HL-60 (cell line): Measurements from ENCODE around the gene MACROD2.

ENCODE experiments used
- DNase-seq, 2 experiments: peaks; one replicate each; pipeline ENCODE4 v3.0.0-alpha.2; 2010 to 2020; ENCODE audit warnings: low read depth in 1 of 2, low spot score in 1 of 2
- H3K27ac ChIP-seq: fragments of 250-450 bp; sonication (Bioruptor Pico); replicated peaks from 2 replicates; pipeline ENCODE4 v1.5.1; 2020; ENCODE audit warnings: mild to moderate bottlenecking, moderate library complexity
- H3K27me3 ChIP-seq: fragments of 250-450 bp; sonication (Bioruptor Pico); 2 replicates; pipeline ENCODE4 v1.5.1; 2021; ENCODE audit warnings: mild to moderate bottlenecking, moderate library complexity; ENCODE audit not compliant: insufficient read depth, poor library complexity, severe bottlenecking
- H3K4me3 ChIP-seq: replicated peaks from 2 replicates; pipeline ENCODE4 v1.5.1; 2011; ENCODE audit warnings: mild to moderate bottlenecking, control low read depth, low read length; ENCODE audit not compliant: insufficient read depth
- GABPA ChIP-seq: IDR thresholded peaks from 2 replicates; pipeline ENCODE4 v1.6.1; 2012; ENCODE audit warnings: low read depth
- POLR2AphosphoS5 ChIP-seq: IDR thresholded peaks from 2 replicates; pipeline ENCODE4 v1.6.1; 2012; ENCODE audit warnings: low read depth
- SPI1 ChIP-seq: IDR thresholded peaks from 2 replicates; pipeline ENCODE4 v1.6.1; 2012; ENCODE audit warnings: low read depth, mild to moderate bottlenecking, borderline replicate concordance
- TF ChIP-seq, protein P1 (sequence below): IDR thresholded peaks from one replicate; pipeline ENCODE4 v1.5.1; 2011; ENCODE audit warnings: low read length, control low read depth, inconsistent platforms; ENCODE audit not compliant: insufficient read depth
- TF ChIP-seq, protein P2 (sequence below): IDR thresholded peaks from 2 replicates; pipeline ENCODE4 v1.6.1; 2012; ENCODE audit warnings: low read depth; ENCODE audit not compliant: insufficient replicate concordance

The MACROD2 gene

DNA sequence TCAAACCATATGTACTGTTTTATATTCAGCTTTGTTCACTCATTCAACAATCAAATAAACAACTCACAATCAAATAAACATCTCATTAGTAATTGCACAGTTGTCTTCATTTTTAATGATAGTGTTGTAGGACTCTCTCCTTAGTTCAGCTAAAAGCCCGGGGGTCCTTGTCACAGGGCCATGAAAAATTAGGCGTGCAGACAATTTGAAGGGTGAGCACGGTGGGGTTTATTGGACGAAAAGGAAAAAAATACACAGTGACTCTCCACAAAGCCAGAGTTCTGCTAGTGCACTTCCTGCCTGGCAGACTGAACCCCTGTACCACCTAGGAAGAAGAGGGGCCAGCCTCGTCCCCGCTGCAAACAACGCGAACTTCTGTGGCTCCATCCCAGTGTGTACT, 599.7 kb downstream of the MACROD2 start:
- DNase-seq = no peak
- Histone ChIP-seq H3K27ac (no peak overlapping the region), H3K4me3 (no peak overlapping the region), H3K27me3 (no peaks in the 10 kb centered on the region)
- no peak for TF ChIP-seq GABPA
- TF ChIP-seq, protein P1, sequence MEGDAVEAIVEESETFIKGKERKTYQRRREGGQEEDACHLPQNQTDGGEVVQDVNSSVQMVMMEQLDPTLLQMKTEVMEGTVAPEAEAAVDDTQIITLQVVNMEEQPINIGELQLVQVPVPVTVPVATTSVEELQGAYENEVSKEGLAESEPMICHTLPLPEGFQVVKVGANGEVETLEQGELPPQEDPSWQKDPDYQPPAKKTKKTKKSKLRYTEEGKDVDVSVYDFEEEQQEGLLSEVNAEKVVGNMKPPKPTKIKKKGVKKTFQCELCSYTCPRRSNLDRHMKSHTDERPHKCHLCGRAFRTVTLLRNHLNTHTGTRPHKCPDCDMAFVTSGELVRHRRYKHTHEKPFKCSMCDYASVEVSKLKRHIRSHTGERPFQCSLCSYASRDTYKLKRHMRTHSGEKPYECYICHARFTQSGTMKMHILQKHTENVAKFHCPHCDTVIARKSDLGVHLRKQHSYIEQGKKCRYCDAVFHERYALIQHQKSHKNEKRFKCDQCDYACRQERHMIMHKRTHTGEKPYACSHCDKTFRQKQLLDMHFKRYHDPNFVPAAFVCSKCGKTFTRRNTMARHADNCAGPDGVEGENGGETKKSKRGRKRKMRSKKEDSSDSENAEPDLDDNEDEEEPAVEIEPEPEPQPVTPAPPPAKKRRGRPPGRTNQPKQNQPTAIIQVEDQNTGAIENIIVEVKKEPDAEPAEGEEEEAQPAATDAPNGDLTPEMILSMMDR = no peak
- TF ChIP-seq, protein P2, sequence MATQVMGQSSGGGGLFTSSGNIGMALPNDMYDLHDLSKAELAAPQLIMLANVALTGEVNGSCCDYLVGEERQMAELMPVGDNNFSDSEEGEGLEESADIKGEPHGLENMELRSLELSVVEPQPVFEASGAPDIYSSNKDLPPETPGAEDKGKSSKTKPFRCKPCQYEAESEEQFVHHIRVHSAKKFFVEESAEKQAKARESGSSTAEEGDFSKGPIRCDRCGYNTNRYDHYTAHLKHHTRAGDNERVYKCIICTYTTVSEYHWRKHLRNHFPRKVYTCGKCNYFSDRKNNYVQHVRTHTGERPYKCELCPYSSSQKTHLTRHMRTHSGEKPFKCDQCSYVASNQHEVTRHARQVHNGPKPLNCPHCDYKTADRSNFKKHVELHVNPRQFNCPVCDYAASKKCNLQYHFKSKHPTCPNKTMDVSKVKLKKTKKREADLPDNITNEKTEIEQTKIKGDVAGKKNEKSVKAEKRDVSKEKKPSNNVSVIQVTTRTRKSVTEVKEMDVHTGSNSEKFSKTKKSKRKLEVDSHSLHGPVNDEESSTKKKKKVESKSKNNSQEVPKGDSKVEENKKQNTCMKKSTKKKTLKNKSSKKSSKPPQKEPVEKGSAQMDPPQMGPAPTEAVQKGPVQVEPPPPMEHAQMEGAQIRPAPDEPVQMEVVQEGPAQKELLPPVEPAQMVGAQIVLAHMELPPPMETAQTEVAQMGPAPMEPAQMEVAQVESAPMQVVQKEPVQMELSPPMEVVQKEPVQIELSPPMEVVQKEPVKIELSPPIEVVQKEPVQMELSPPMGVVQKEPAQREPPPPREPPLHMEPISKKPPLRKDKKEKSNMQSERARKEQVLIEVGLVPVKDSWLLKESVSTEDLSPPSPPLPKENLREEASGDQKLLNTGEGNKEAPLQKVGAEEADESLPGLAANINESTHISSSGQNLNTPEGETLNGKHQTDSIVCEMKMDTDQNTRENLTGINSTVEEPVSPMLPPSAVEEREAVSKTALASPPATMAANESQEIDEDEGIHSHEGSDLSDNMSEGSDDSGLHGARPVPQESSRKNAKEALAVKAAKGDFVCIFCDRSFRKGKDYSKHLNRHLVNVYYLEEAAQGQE = no peak

DNA sequence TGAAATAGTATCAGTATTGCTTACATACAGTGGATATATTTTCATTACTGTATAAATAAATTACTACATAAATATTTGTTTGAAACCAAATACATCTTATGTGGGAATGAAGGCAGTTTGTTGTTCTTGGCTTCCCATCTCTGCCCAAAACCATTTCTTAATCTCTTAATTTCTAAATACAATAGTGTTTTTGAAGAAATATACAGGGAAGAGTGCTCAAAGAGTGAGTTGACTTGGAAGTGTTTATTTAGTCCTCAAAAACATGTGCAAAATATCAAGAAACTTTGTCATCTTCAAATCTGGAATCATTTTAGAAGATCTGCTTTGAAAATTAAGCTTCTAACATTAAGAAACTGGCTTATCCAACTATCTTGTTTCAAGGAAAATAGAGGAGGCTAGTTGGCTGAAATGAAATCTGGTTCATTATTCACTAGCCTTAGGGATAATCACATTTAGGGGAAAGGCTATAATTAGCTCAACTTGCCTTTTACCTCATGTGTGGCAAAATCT, 601.9 kb downstream of the MACROD2 start:
- Histone ChIP-seq H3K27me3 (no peaks in the 10 kb centered on the region), H3K27ac (no peak overlapping the region), H3K4me3 (no peak overlapping the region)
- TF ChIP-seq, protein P1 = no peak
- TF ChIP-seq GABPA = no peak
- TF ChIP-seq SPI1 = no peak
- no peak for TF ChIP-seq POLR2AphosphoS5
- no peak for DNase-seq

DNA sequence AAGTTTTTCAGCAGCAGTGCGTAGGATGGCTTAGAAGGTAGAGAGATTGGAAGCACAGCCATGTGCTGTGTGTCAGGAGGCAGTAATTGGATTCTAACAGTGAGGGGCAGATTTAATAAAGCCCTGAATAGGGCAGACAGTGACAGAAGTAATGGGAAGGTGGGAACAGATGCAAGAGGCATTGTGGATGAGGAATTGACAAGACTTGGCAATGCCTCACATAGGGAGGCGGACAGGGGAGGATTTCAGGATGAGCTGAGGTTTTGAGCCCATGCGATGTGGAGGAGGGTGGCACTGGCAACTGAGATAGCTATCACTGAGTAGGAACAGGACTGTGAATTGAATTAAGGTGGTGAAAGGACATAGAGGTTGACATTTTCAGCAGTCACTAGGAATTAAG, 604.3 kb downstream of the MACROD2 start:
- Histone ChIP-seq H3K27ac (no peak overlapping the region), H3K27me3 (no peaks in the 10 kb centered on the region), H3K4me3 (no peak overlapping the region)
- no peak for DNase-seq
- no peak for TF ChIP-seq POLR2AphosphoS5
- TF ChIP-seq SPI1 = no peak
- no peak for TF ChIP-seq GABPA
- TF ChIP-seq, protein P2 = no peak

DNA sequence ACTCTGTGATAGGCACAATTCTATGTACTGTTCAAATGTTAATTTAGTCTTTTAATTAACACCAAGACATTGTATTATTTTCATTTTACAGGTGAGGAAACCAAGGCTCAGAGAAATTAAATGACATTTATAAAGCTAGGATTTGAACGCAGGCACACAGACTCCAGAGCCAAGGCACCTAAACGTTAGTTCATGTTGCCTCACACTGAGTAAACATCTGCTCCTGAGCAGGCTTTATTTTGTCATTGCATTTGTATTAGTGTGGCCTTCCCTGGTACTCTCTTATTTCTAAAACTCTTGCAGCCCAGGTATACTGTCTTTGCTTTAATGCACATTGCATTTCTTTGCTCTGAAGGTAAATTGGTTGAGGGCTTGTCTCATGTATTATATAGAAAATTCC, 605.2 kb downstream of the MACROD2 start:
- Histone ChIP-seq H3K4me3 (no peak overlapping the region), H3K27me3 (no peaks in the 10 kb centered on the region), H3K27ac (no peak overlapping the region)
- DNase-seq = no peak
- TF ChIP-seq, protein P1 = no peak
- no peak for TF ChIP-seq GABPA
- no peak for TF ChIP-seq SPI1
- no peak for TF ChIP-seq POLR2AphosphoS5
- TF ChIP-seq, protein P2 = no peak
